Ectodermal cell (in vitro differentiated cells): ENCODE results near the gene ZDHHC14.
"Not testable (repeated sequence)": the region's sequence is repeated elsewhere in the genome, so short reads cannot be mapped to it uniquely, and the experiment has no call there.

Experiments
- H3K27ac ChIP-seq: 2 replicates; pipeline ENCODE4 v1.7.0; 2013; ENCODE audit warnings: mild to moderate bottlenecking, low read depth, low read length; ENCODE audit not compliant: insufficient read depth, poor library complexity, severe bottlenecking
- H3K27me3 ChIP-seq: 2 replicates; pipeline ENCODE4 v1.7.0; 2013; ENCODE audit warnings: mild to moderate bottlenecking, low read length; ENCODE audit not compliant: insufficient read depth, control insufficient read depth, poor library complexity, severe bottlenecking
- H3K36me3 ChIP-seq: one replicate; pipeline ENCODE4 v1.7.0; 2013; ENCODE audit warnings: low read length; ENCODE audit not compliant: control insufficient read depth, insufficient read depth
- H3K4me1 ChIP-seq: one replicate; pipeline ENCODE4 v1.7.0; 2013; ENCODE audit warnings: low read length; ENCODE audit not compliant: control insufficient read depth, insufficient read depth
- H3K4me3 ChIP-seq: 2 replicates; pipeline ENCODE4 v1.7.0; 2013; ENCODE audit warnings: low read depth, low read length, control low read depth; ENCODE audit not compliant: insufficient read depth
- H3K9me3 ChIP-seq: 2 replicates; pipeline ENCODE4 v1.7.0; 2013; ENCODE audit warnings: mild to moderate bottlenecking, low read length, moderate library complexity; ENCODE audit not compliant: control insufficient read depth
- WGBS, 2 experiments: methylation state at CpG; one replicate each; pipeline ENCODE4 v1.1.7; 2013; ENCODE audit warnings: missing lambda C conversion rate in 2 of 2; 5-methylcytosine and 5-hydroxymethylcytosine counted together

Gene ZDHHC14

GRCh38 chr6:157574851-157575424 is 193.9 kb downstream of the ZDHHC14 start:
- H3K27me3 ChIP-seq, result no peaks in the 10 kb centered on the region
- WGBS, 2 experiments, result 92% methylated on average over 5 of the region's 5 CpGs

DNA sequence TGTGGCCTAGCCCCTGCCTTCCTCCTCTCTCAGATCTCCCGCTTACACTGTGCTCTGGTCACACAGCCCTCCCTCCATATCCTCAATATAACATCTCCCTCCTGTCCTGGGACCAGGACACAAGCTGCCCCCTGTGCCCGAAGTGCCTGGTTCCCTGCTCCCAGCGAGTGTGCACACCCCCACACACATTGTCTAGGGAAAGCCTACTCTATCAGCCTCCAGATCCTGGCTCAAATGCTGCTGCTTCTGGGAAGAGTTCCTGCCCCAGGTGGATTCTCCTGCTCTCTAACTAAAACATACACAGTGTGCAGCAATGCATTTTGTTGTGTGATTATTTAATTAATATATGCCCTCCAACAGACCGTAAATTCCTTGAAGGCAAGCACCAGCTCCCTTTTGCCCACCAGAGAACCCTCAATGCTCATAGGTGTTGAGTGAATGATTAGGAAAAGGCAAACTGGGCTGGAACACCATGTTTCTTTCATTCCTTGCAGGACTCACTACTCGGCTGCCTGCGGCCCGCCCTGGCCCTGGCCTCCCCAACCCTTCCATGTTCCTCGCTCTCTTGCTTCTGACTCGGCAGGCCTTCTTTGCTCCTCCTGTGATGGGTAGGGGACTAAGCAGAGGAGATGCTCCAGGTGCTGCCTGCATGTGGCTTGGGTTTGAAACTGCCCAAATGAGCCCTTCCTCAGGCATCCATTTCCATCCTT is 194.6 kb downstream of the ZDHHC14 start:
- no peaks in the 10 kb centered on the region for H3K36me3 ChIP-seq
- no peak overlapping the region for H3K27ac ChIP-seq
- no peaks in the 10 kb centered on the region for H3K9me3 ChIP-seq
- WGBS, 2 experiments, result 84 to 87% methylated on average over 9 of the region's 9 CpGs
- no peak overlapping the region for H3K4me3 ChIP-seq
- no peaks in the 10 kb centered on the region for H3K4me1 ChIP-seq
- no peaks in the 10 kb centered on the region for H3K27me3 ChIP-seq

More at GRCh38 chr6:157574851-157575424, 193.9 kb downstream of the ZDHHC14 start:
- no peaks in the 10 kb centered on the region for H3K4me1 ChIP-seq
- no peaks in the 10 kb centered on the region for H3K36me3 ChIP-seq
- H3K27ac ChIP-seq, result no peak overlapping the region
- H3K4me3 ChIP-seq, result no peak overlapping the region
- no peaks in the 10 kb centered on the region for H3K9me3 ChIP-seq

DNA sequence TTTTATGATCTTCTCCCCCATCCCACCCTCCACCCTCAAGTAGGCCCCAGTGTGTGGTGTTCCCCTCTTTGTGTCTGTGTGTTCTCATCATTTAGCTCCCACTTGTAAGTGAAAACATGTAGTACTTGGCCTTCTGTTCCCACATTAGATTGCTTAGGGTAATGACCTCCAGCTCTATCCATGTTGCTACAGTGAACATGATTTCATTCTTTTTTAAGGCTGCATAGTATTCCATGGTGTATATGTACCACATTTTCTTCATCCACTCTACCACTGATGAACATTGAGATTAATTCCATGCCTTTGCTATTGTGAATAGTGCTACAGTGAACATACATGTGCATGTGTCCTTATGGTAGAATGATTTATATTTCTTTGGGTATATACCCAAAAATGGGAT is 196.0 kb downstream of the ZDHHC14 start:
- H3K9me3 ChIP-seq, H3K4me1 ChIP-seq, H3K27me3 ChIP-seq, H3K27ac ChIP-seq, H3K36me3 ChIP-seq, H3K4me3 ChIP-seq: not testable (repeated sequence)

DNA sequence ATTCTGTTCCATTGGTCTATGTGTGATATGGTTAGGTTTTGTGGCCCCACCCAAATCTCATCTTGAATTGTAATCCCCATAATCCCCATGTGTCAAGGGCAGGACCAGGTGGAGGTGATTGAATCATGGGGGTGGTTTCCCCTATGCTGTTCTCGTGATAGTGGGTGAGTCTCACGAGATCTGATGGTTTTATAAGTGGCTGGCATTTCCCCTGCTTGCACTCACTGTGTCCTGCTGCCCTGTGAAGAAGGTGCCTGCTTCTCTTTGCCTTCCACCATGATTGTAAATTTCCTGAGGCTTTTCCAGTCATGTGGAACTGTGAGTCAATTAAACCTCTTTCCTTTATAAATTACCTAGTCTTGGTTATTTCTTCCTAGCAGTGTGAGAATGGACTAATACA is 197.5 kb downstream of the ZDHHC14 start:
- not testable (repeated sequence) for H3K36me3 ChIP-seq, H3K9me3 ChIP-seq, H3K27me3 ChIP-seq, H3K27ac ChIP-seq, H3K4me3 ChIP-seq, H3K4me1 ChIP-seq
- whole genome bisulfite sequencing, 2 experiments, result 93% methylated on average over 2 of the region's 2 CpGs

DNA sequence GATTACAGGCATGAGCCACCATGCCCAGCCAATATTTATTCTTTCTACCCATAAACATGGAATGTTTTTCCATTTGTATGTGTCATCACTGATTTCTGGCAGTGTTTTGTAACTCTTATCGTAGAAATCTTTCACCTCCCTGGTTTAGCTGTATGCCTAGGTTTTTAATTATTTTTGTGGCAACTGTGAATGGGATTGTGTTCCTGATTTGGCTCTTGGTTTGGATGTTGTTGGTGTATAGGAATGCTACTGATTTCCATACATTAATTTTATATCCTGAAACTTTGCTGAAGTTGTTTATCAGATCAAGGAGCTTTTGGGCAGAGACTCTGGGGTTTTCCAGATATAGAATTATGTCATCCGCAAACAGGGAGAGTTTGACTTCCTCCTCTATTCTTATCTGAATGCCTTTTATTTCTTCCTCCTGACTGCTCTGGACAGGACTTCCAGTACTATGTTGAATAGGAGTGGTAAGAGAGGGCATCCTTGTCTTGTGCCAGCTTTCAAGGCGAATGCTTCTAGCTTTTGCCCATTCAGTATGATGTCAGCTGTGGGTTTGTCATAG is 198.6 kb downstream of the ZDHHC14 start:
- Histone ChIP-seq H3K36me3 (no peaks in the 10 kb centered on the region), H3K9me3 (no peaks in the 10 kb centered on the region), H3K27me3 (no peaks in the 10 kb centered on the region), H3K4me3 (no peak overlapping the region), H3K27ac (no peak overlapping the region), H3K4me1 (no peaks in the 10 kb centered on the region)
- 97 to 98% methylated on average over 3 of the region's 3 CpGs for WGBS, 2 experiments

DNA sequence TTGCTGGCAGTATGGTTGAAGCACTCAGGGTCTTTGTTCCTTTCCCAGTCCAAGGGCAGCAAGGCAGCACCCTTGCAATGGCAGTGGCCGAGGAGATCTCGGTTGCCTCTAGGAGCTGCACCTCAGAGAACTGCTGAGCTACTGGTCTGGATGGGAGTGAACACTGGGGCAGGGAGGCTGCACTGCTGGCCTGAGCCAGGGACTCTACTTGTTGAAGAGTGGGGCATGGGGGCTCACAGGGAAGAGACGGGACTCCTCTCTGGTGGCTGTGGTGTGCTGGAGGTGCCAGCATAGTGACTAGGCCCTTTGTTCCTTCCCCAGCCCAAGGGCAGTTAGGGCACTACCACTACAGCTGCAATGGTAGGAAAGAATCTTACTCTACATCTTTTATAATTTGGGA is 203.0 kb downstream of the ZDHHC14 start:
- 94% methylated on average over 3 of the region's 3 CpGs for WGBS, 2 experiments
- peaks cover 22% of the 10 kb centered on the region for H3K4me1 ChIP-seq
- H3K9me3 ChIP-seq, result no peaks in the 10 kb centered on the region
- no peaks in the 10 kb centered on the region for H3K27me3 ChIP-seq
- no peak overlapping the region for H3K27ac ChIP-seq
- H3K36me3 ChIP-seq, result no peaks in the 10 kb centered on the region
- no peak overlapping the region for H3K4me3 ChIP-seq

GRCh38 chr6:157585274-157586087 is 204.5 kb downstream of the ZDHHC14 start:
- Histone ChIP-seq H3K4me3 (no peak overlapping the region), H3K27ac (no peak overlapping the region), H3K4me1 (peaks cover 22% of the 10 kb centered on the region), H3K9me3 (no peaks in the 10 kb centered on the region), H3K36me3 (no peaks in the 10 kb centered on the region), H3K27me3 (no peaks in the 10 kb centered on the region)
- 93% methylated on average over 6 of the region's 6 CpGs for WGBS, 2 experiments

GRCh38 chr6:157586088-157586414 is 205.1 kb downstream of the ZDHHC14 start:
- Histone ChIP-seq H3K4me3 (no peak overlapping the region), H3K4me1 (peaks cover 22% of the 10 kb centered on the region), H3K36me3 (no peaks in the 10 kb centered on the region), H3K27me3 (no peaks in the 10 kb centered on the region), H3K9me3 (no peaks in the 10 kb centered on the region), H3K27ac (no peak overlapping the region)
- 65 to 68% methylated on average over 5 of the region's 5 CpGs for WGBS, 2 experiments

DNA sequence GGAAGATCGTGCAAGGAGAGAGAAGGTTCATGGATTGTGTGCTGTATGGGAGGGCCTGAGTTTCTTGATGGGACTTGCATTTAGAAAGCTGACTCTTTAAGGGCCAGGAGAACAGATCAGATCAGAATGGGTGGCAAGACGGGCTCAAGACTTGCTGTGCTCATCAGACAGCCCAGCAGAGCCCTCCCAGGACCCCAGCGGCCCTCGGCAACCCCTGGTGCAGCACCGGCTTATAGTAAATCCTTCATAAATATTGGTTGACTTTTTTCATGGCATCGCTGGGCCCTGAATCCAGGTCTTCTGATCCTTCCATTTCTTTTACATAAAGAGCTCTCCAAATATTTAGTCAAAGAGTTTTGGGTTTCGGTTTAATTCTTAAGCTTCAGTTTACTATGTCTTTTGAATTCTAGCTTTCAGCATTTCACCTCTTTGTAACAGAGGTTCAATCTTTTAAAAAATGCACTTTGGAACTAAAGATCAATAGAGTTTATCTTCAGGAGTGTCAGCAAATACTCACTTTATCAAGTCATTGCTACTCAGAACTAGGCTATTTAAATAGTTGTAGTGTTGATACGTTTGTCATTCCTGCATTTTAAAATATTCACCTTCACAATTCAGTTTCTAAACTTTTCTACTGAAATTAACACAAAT is 205.6 kb downstream of the ZDHHC14 start:
- Histone ChIP-seq H3K36me3 (no peaks in the 10 kb centered on the region), H3K27ac (no peak overlapping the region), H3K4me3 (no peak overlapping the region), H3K4me1 (peaks cover 22% of the 10 kb centered on the region), H3K9me3 (no peaks in the 10 kb centered on the region), H3K27me3 (no peaks in the 10 kb centered on the region)
- WGBS, 2 experiments, result 90 to 93% methylated on average over 7 to 8 of the region's 8 CpGs
